PFSK-1 (cell line): ENCODE results near the gene SFI1.

Experiments
- FOXP2 ChIP-seq: optimal IDR thresholded peaks from 2 replicates; pipeline ENCODE3; 2011; ENCODE audit warnings: borderline replicate concordance, control low read depth, inconsistent platforms; ENCODE audit not compliant: insufficient read depth; ENCODE audit errors: extremely low read length, extremely low read depth
- POLR2AphosphoS5 ChIP-seq: IDR thresholded peaks from 2 replicates; pipeline ENCODE4 v1.6.1; 2012; ENCODE audit warnings: low read depth, mild to moderate bottlenecking, control low read depth, low read length, moderate library complexity
- SIN3A ChIP-seq: IDR thresholded peaks from 2 replicates; pipeline ENCODE4 v1.6.1; 2012; ENCODE audit warnings: mild to moderate bottlenecking, low read length, moderate library complexity, borderline replicate concordance; ENCODE audit not compliant: insufficient read depth
- TAF1 ChIP-seq: IDR thresholded peaks from 2 replicates; pipeline ENCODE4 v1.6.1; 2012; ENCODE audit warnings: low read length, control low read depth, borderline replicate concordance; ENCODE audit not compliant: insufficient read depth
- TF ChIP-seq, protein P1 (sequence below), 2 experiments: IDR thresholded peaks; 2 replicates each; pipeline versions ENCODE4 v1.6.1 to v1.8.0; 2011 to 2012; ENCODE audit warnings: low read depth in 2 of 2, low read length in 2 of 2, control low read depth in 1 of 2, inconsistent platforms in 1 of 2, mild to moderate bottlenecking in 1 of 2, moderate library complexity in 1 of 2; ENCODE audit not compliant: insufficient read depth in 1 of 2

DNA sequence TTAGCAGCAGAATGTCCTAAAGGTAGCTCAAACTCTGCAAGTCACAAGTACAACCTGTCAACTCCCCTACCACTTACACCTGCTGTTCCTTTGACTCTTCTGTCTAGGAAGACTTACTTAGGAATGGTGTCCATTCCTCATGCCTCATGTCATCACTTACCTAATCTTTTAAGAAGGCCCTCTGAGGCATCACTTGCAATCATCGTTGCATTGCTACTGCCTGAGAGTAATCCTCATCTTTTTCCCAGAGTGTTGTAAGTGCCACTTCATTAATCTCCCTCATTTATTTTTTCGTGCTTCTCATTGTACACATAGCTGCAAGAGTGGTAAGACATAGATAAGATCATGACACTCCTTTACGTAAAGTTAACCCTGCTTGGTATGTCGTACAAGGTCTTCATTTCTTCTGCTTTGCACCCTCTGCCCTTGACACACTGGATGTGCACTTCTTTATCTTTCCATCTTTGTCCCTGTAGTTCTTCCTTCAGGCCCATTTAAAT, 54.6 kb downstream of the SFI1 start:
- TF ChIP-seq POLR2AphosphoS5 (no peak), TAF1 (no peak), SIN3A (no peak), FOXP2 (no peak)
- TF ChIP-seq, protein P1, sequence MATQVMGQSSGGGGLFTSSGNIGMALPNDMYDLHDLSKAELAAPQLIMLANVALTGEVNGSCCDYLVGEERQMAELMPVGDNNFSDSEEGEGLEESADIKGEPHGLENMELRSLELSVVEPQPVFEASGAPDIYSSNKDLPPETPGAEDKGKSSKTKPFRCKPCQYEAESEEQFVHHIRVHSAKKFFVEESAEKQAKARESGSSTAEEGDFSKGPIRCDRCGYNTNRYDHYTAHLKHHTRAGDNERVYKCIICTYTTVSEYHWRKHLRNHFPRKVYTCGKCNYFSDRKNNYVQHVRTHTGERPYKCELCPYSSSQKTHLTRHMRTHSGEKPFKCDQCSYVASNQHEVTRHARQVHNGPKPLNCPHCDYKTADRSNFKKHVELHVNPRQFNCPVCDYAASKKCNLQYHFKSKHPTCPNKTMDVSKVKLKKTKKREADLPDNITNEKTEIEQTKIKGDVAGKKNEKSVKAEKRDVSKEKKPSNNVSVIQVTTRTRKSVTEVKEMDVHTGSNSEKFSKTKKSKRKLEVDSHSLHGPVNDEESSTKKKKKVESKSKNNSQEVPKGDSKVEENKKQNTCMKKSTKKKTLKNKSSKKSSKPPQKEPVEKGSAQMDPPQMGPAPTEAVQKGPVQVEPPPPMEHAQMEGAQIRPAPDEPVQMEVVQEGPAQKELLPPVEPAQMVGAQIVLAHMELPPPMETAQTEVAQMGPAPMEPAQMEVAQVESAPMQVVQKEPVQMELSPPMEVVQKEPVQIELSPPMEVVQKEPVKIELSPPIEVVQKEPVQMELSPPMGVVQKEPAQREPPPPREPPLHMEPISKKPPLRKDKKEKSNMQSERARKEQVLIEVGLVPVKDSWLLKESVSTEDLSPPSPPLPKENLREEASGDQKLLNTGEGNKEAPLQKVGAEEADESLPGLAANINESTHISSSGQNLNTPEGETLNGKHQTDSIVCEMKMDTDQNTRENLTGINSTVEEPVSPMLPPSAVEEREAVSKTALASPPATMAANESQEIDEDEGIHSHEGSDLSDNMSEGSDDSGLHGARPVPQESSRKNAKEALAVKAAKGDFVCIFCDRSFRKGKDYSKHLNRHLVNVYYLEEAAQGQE (IDR thresholded peaks at IDR 0.05; ENCODE audit: insufficient read depth in 1 of 2, low read depth in 2 of 2, low read length in 2 of 2), result no peak
